Glomerular visceral epithelial cell (primary cell): Measurements from ENCODE around the gene PITPNB.

Experiments used
- DNase-seq: peaks from one replicate; pipeline ENCODE4 v3.0.0-alpha.2; 2016; ENCODE audit errors: extremely low spot score

PITPNB gene

GRCh38 chr22:27880778-27881394, 38.2 kb downstream of the PITPNB start:
- peak; percentile 56 for DNase-seq

DNA sequence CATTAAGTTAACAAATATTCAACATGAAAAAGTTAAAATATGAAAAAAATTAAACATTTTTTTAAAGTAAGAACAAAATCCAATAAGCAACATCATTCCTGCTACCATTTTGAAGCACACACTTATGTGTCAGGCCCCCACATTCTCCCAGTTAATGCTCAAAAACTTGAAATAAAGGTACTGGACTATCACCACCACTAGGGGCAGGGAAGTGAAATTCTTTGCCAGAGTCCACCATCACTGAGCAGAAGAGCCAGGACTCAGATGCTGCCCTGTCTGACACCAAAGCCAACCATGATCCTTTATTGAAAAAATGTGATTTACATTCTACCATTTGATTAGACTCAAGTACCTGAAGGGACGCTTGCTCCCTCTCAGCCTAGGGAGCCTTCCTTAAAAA, 39.1 kb downstream of the PITPNB start:
- peak; percentile 36 for DNase-seq

- DNase-seq, result no peak
Measured at GRCh38 chr22:27878541-27878940, 40.5 kb downstream of the PITPNB start.

DNA sequence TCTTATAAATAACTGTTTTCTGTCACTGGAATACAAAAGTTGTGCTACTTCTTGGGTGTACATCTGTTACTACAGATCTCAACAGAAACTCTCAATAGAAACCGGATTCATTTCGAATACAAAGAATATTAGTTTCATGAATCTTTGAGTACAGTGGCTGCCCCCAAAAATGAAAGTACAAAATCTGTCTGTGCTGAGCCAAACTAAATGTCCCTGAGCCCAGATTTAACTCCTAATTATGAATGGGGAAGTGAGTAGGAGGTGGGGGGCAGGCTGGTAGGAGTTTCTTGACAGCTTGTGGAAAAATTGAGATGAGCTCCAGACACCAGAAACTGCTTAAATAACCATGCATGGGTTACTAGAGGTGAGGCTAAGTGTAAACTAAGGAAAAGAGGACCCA, 41.6 kb downstream of the PITPNB start:
- DNase-seq, result no peak

DNA sequence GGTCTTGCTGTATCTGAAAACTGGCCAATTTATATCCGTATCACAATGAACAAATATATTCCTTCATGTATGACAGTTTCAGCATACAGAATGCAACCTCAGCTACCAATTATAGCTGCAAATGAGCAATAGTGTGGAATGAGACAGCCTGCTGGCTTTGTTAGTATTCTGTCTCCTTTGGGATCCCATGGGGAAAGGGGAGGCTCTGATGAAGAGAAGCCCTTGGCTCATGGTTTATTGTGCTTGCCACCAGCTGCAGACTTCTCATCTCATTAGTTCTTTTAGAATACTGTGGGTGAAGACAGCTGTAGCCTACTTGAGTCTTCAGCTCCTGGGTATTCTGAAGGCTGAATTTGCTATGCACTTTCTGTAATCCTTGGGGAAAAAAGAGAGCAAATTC, 42.4 kb downstream of the PITPNB start:
- DNase-seq, result no peak

DNA sequence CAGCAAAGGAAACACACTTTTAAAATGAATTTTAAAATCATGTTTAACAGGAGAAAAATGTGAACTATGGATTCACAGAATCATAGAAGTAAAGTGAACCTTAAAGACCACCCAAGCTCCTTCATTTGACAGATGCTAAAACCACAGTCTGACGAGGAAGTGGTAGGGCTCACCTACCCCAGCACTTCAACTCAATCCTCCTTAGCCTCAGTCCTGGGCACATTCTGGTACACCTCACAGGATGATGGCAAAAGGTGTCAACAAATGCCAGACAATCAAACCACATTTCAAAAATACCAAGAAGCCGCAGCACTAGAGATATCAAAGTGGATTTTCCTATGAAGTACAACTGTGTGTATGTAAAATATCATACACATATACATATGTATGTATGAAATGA, 43.1 kb downstream of the PITPNB start:
- no peak for DNase-seq

- no peak for DNase-seq
Measured at GRCh38 chr22:27874764-27875163, 44.3 kb downstream of the PITPNB start.

GRCh38 chr22:27874185-27874584, 44.9 kb downstream of the PITPNB start:
- no peak for DNase-seq

GRCh38 chr22:27873472-27873871, 45.6 kb downstream of the PITPNB start:
- no peak for DNase-seq

GRCh38 chr22:27872488-27872887, 46.6 kb downstream of the PITPNB start:
- DNase-seq, result no peak

DNA sequence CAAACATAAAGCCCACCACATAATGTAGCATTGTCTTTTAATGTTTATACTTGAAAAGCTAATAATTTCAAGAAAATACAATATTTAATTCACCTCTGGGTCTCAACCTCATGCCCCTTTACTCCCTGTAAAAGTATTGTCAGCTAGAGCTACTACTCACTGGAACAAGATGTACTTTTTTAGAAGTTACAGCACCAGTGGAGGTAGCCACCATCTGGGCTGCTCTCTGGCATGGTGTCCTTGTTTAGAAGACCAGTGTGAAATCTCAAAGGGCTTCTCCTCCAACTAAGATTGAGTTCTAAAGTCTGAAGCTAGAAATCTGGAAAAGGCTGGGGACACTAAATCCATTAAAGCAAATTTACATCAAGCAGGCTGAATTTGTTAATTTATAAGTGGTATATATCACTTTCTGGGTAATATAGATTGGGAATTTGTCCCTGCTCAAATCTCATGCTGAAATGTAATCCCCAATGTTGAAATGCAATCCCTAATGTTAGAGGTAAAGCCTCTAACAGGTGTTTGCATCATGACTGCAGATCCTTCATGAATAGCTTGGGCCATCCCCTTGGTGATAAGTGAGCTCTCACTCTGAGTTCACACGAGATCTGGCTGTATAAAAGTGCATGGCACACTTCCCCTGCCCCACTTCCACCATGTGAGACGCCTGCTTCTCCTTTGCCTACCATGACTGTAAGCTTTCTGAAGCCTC, 47.6 kb downstream of the PITPNB start:
- DNase-seq, result no peak

DNA sequence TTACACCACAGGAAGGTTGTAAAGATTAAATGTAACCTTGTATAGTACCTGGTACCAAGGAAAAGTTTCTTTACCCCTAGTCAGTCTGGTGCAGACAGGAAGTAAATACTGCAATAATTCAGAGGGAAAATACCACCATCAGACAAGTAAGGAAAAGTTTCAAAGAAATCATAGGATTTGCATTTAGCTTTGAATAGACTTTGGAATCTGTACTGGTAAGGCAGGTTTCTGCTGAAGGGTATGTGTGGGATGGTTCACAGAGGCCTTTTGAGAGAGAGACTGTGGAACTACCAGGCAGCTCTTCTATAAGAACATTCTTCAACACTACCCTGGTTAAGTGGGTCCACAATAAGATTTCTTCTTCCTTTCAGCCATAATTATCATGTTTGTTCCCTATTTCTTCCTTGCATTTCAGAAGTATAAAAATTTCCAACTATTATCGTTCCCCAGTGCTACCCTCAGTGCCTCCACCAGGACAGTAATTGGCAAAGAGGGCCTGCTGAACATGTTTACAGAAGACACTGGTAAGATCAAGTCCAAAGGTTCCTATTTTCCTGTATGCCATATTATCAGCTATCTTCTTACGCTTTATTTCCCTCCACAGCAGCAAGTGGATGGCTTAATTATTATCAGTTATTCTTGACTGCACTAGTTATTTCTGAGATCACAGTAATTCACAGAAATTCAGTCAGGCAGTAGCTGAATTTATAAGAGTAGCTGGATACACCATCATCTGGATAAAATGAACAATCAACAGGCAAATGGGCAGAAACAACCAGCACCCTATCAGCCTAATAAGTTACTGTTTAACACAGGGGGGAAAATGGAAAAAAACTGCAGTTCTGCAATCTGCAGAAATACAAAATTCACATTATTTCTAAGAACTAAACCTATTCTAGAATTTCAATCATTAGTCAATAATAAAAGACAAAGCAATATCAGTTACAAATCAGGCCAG, 48.5 kb downstream of the PITPNB start:
- no peak for DNase-seq

DNA sequence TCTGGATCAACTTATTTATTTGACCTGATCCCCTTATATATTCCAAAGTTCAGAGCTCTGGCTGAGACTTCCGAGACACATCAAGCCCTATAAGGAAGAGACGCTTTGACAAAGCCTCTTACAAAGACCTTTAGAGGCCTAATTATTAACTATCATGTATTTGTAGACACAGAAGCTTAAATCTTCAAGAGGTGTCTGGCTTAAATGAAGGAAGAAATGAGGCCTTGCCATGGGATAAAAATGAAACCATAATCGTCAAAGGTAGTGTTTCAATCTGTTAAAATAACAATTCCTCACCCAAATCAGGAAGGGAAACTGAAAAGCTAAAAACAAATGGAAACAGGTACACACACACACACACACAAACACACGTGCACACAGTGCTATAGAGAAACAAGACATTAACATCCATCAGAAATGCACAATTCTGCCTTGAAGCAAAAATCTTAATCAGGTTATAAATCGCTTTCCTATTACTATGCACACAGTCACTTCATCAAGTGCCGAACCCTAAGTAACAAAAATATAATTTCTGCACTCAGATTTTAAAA, 50.2 kb downstream of the PITPNB start:
- no peak for DNase-seq

DNA sequence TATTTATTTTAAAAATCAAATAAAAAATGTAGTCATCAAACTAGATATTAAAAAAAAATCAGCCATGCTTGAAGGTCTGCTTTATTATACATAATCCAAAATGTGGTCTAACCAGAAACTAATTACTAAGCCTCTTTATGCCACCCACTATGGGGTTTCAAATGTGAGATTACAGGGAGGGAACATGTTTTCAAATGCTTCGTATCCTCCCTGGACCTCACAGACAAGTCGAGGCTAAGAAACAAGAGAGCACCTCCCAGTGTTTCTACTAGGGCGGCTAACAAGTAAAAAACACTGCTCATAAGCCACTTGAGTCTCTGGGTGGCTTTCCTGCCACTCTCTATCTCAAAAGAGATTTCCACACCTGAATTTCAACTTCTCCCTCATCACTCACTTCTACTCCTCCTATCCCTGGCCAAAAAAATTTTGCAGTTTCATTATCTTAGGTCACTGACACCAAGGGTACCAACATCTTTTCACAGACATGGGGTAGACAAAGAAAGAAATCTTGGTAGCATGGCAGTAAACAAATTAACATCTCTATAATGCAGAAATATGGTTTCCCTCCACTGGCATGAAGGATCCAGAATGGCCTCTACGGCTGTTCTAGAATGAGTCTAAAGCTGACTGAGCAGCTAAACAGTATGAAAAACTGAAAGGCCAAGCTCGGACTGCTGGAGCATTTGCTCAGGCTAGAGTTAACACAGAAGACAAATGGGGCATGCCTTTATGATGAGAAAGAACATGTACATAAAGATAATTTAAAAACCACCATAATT, 50.9 kb downstream of the PITPNB start:
- no peak for DNase-seq

- no peak for DNase-seq
Measured at GRCh38 chr22:27867085-27867952, 51.7 kb downstream of the PITPNB start.

- DNase-seq, result peak; percentile 4
Measured at GRCh38 chr22:27866135-27867084, 52.6 kb downstream of the PITPNB start.

DNA sequence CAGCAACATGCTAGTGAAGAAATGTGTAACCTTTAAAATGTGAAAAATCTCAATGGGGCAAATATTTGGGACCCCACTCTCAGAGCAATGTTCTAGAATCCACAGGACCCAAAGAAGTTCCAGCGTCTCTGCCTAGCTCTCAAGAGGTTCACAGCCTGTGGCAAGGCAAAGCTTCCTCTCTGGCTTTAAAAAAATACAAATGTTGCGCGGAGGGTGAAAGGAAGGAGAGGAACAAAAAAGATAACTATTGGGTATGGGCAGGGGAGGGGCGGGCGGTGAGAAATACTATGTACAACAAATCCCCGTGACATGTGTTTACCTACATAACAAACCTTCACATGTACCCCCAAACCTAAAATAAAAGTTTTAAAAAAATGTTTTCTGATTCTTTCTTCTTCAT, 53.6 kb downstream of the PITPNB start:
- DNase-seq, result no peak

- no peak for DNase-seq
Measured at GRCh38 chr22:27863556-27863955, 55.5 kb downstream of the PITPNB start.

- DNase-seq, result no peak
Measured at GRCh38 chr22:27863001-27863400, 56.1 kb downstream of the PITPNB start.
